Gastroesophageal sphincter (tissue), 4 donors: Measurements from ENCODE around the gene MFSD6L. TPM values are rescaled to one million over a fixed set of nuclear protein-coding genes. Genes with fewer than 3 reads are reported as not detected.

Source experiments
- ATAC-seq: fragments of 150-250 bp; one replicate; pipeline ENCODE4 v1.9.1; 2016; ENCODE audit warnings: mild to moderate bottlenecking, moderate library complexity
- H3K27ac ChIP-seq, 4 donors: fragments of 200-600 bp; sonication (generic) in 3 of 4; 1 replicate in 3 of 4; 2 replicates in 1 of 4; pipeline ENCODE4 v1.5.1; 2016 to 2019
- H3K27me3 ChIP-seq: fragments of 200-600 bp; sonication (generic); one replicate; pipeline ENCODE4 v1.5.1; 2019
- H3K36me3 ChIP-seq, 2 donors: fragments of 200-600 bp; sonication (generic); one replicate each; pipeline ENCODE4 v1.5.1; 2019; ENCODE audit warnings: control low read depth in 1 of 2
- H3K4me1 ChIP-seq, 3 donors: fragments of 200-600 bp; sonication (generic); 1 replicate in 2 of 3; 2 replicates in 1 of 3; pipeline ENCODE4 v1.5.1; 2016 to 2019; ENCODE audit warnings: control low read depth in 2 of 3
- H3K4me3 ChIP-seq, 2 donors: fragments of 200-600 bp; sonication (generic); one replicate each; pipeline ENCODE4 v1.5.1; 2019; ENCODE audit warnings: mild to moderate bottlenecking in 1 of 2, moderate library complexity in 1 of 2
- H3K9me3 ChIP-seq, 3 donors: fragments of 200-600 bp; sonication (generic); one replicate each; pipeline ENCODE4 v1.5.1; 2017 to 2019; ENCODE audit warnings: control low read depth in 2 of 3
- EP300 ChIP-seq: sonication (generic); formaldehyde crosslinking; IDR thresholded peaks from one replicate; pipeline ENCODE4 v1.6.1; 2017; ENCODE audit warnings: antibody characterized with exemption, mild to moderate bottlenecking
- POLR2A ChIP-seq, 2 donors: fragments of 450-650 bp; IDR thresholded peaks; one replicate each; pipeline ENCODE4 v1.6.1; 2017; ENCODE audit warnings: antibody characterized with exemption in 2 of 2, mild to moderate bottlenecking in 2 of 2, moderate library complexity in 1 of 2
- POLR2AphosphoS5 ChIP-seq: sonication (generic); formaldehyde crosslinking; IDR thresholded peaks from one replicate; pipeline ENCODE4 v1.6.1; 2017; ENCODE audit warnings: antibody characterized with exemption
- WGBS, 2 donors: methylation state at CpG; one replicate each; pipeline ENCODE4 v1.1.5; 2018; ENCODE audit warnings: low coverage in 1 of 2; 5-methylcytosine and 5-hydroxymethylcytosine counted together
- total RNA-seq, 4 donors: library from RNA; depleted of rRNA; stranded (reverse); fragments of >200 nt; gene quantifications; one replicate each; pipeline ENCODE4 v1.1.0, GENCODE V29; 2016
- TF ChIP-seq, protein P1 (sequence below), 4 experiments: fragments of 200-600 bp in 2 of 4; fragments of 450-650 bp in 2 of 4; sonication (generic) in 1 of 4; IDR thresholded peaks; one replicate each; pipeline ENCODE4 v1.5.1; 2017 to 2019; ENCODE audit warnings: antibody characterized with exemption in 4 of 4, mild to moderate bottlenecking in 2 of 4, moderate library complexity in 2 of 4

Gene MFSD6L
- total RNA-seq, 4 donors from 2014 or later = 0.12 TPM; not detected in 3

DNA sequence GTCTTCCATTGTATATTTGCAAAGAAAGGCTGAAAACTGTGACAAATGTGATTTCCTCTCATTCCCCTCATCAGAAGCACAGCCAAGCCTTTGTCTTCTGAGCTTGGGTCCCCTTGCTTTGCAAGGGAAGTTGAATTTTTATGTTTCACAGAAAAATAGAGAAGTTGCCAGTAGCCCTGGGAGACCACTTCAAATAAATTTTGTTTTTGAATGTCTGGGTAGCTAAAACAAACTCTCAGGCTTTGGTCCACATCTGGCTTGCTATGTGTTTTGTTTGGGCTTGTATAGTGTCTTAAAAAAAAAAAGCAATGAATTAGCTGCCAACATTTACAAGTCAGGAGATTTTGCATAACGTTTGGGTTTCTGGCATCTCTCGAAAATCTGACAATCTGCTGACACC lies 44.2 kb upstream of the MFSD6L start:
- no peaks in the 10 kb centered on the region for H3K36me3 ChIP-seq
- ATAC-seq = no peak
- no peak overlapping the region for H3K27ac ChIP-seq
- TF ChIP-seq, protein P1, sequence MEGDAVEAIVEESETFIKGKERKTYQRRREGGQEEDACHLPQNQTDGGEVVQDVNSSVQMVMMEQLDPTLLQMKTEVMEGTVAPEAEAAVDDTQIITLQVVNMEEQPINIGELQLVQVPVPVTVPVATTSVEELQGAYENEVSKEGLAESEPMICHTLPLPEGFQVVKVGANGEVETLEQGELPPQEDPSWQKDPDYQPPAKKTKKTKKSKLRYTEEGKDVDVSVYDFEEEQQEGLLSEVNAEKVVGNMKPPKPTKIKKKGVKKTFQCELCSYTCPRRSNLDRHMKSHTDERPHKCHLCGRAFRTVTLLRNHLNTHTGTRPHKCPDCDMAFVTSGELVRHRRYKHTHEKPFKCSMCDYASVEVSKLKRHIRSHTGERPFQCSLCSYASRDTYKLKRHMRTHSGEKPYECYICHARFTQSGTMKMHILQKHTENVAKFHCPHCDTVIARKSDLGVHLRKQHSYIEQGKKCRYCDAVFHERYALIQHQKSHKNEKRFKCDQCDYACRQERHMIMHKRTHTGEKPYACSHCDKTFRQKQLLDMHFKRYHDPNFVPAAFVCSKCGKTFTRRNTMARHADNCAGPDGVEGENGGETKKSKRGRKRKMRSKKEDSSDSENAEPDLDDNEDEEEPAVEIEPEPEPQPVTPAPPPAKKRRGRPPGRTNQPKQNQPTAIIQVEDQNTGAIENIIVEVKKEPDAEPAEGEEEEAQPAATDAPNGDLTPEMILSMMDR (IDR thresholded peaks at IDR 0.05) = no peak
- no peak for TF ChIP-seq POLR2AphosphoS5
- no peaks in the 10 kb centered on the region for H3K4me1 ChIP-seq
- WGBS, 2 donors = 30 to 50% methylated on average over 2 of the region's 2 CpGs
- H3K4me3 ChIP-seq = no peak overlapping the region
- peaks cover 3% of the 10 kb centered on the region for H3K27me3 ChIP-seq
- H3K9me3 ChIP-seq = no peaks in the 10 kb centered on the region

DNA sequence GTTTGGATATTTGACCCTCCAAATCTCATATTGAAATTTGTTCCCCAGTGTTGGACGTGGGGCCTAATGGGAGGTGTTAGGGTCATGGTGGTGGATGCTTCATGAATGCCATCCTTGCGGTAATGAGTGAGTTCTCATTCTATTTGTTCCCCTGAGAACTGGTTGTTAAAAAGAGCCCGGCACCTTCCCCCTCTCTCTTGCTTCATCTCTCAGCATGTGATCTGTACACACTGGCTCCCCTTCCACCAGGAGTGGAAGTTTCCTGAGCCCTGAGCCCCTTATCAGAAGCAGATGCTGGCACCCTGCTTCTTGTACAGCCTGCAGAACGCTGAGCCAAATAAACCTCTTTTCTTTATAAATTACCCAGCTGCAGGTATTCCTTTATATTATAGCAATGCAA lies 42.7 kb upstream of the MFSD6L start:
- no peak for ATAC-seq
- whole genome bisulfite sequencing, 2 donors = 48 to 56% methylated on average over 2 to 4 of the region's 4 CpGs
- peaks cover 15% of the 10 kb centered on the region for H3K27me3 ChIP-seq

GRCh38 chr17:8839410-8839935 lies 40.3 kb upstream of the MFSD6L start:
- Histone ChIP-seq H3K4me1 (no peaks in the 10 kb centered on the region), H3K4me3 (no peak overlapping the region), H3K27ac (no peak overlapping the region), H3K9me3 (no peaks in the 10 kb centered on the region), H3K27me3 (peaks cover 36% of the 10 kb centered on the region), H3K36me3 (no peaks in the 10 kb centered on the region)
- TF ChIP-seq EP300 (no peak), POLR2A (IDR thresholded peaks at IDR 0.05) (no peak), POLR2AphosphoS5 (no peak)
- TF ChIP-seq, protein P1 (IDR thresholded peaks at IDR 0.05) = no peak
- 60 to 62% methylated on average over 4 to 8 of the region's 11 CpGs for WGBS, 2 donors
- ATAC-seq = no peak

More for the DNA sequence above, 42.7 kb upstream of the MFSD6L start:
- H3K9me3 ChIP-seq = no peaks in the 10 kb centered on the region
- H3K4me1 ChIP-seq = no peaks in the 10 kb centered on the region
- no peak for TF ChIP-seq EP300
- no peak for TF ChIP-seq POLR2A (IDR thresholded peaks at IDR 0.05)
- TF ChIP-seq, protein P1 (IDR thresholded peaks at IDR 0.05) = no peak
- no peak for TF ChIP-seq POLR2AphosphoS5
- H3K4me3 ChIP-seq = no peak overlapping the region
- H3K27ac ChIP-seq = no peak overlapping the region
- no peaks in the 10 kb centered on the region for H3K36me3 ChIP-seq

GRCh38 chr17:8838551-8839095 lies 39.5 kb upstream of the MFSD6L start:
- Histone ChIP-seq H3K9me3 (no peaks in the 10 kb centered on the region), H3K36me3 (no peaks in the 10 kb centered on the region), H3K27ac (no peak overlapping the region), H3K4me1 (no peaks in the 10 kb centered on the region), H3K4me3 (no peak overlapping the region), H3K27me3 (peaks cover 44% of the 10 kb centered on the region)
- TF ChIP-seq POLR2AphosphoS5 (no peak), POLR2A (IDR thresholded peaks at IDR 0.05) (no peak), EP300 (no peak)
- TF ChIP-seq, protein P1 (IDR thresholded peaks at IDR 0.05) = no peak
- WGBS, 2 donors = 87 to 90% methylated on average over 2 to 5 of the region's 12 CpGs
- no peak for ATAC-seq

DNA sequence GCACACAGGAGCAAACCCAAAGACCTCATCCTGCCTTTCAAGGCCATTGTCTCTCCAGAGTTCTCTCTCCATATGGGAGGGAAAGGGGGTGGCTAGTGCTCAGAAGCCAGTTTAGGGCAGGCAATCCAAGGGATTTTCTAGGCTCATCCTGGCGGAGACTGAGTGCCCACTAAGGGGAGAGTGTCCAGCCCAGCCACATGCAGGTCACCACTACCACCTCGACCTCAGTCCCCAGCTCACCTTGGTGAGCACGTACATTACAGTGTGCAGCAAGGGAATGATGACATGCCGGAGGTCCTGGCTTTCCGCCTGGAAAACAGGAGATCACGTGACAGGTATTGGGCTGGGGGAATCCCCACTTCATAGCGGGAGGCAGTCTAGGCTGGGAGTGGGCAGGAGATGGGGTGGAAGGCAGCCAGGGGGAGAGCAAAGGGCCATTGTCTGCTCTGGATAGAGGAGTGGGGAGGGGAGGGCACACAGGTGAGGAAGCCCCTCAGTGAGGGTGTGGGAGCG lies 38.5 kb upstream of the MFSD6L start:
- H3K4me3 ChIP-seq = no peak overlapping the region
- TF ChIP-seq POLR2A (IDR thresholded peaks at IDR 0.05) (no peak), EP300 (no peak), POLR2AphosphoS5 (no peak)
- TF ChIP-seq, protein P1 (IDR thresholded peaks at IDR 0.05) = no peak
- no peaks in the 10 kb centered on the region for H3K4me1 ChIP-seq
- no peak overlapping the region for H3K27ac ChIP-seq
- H3K27me3 ChIP-seq = peaks cover 54% of the 10 kb centered on the region
- no peak for ATAC-seq
- no peaks in the 10 kb centered on the region for H3K9me3 ChIP-seq
- WGBS, 2 donors = 24 to 48% methylated on average over 5 to 6 of the region's 8 CpGs
- H3K36me3 ChIP-seq = no peaks in the 10 kb centered on the region
